HG03025 (cell line): Measurements from ENCODE around the gene THOC2.
"Not testable (repeated sequence)": the region's sequence is repeated elsewhere in the genome, so short reads cannot be mapped to it uniquely, and the experiment has no call there.

ENCODE experiments used
- ATAC-seq: cut with Tn5 transposase; IDR thresholded peaks from one replicate; pipeline ENCODE4 v1.9.1; 2021; ENCODE audit warnings: mild to moderate bottlenecking, moderate library complexity; ENCODE audit not compliant: unreplicated experiment, low FRiP score

THOC2 gene

DNA sequence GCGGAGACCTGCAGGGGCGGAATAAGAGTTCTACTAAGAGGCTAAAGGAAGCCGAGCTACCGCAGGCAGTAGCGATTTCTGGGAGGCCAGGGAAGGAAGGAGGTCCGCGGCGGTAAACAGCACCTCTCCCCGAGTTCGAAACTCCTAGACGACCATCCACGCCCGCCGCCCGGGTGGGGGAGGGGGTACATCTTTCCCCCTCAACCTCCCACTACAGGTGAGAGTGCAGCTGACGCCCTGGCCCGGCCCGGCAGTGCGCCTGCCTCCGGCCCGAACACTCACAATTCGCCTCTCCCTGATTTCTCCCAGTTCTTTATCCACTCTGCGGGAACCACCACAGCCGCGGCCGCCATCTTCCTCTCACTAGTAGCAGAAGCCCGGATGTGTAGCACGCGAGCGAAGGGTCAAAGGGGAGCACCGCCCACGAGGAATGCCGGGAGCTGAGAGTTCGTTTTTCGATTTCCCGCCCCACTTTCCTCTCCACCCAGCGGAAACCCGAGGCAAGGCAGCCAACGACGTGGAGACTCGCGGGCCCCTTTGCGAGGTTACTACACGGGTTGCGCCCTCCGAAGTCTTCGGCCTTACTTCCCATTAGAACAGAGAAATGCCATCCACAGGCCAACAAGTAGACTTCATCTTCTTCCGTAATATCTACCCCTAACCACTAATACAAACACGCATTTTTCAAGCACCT, at the start of gene THOC2:
TSS of gene THOC2 (minus strand) at position 383 of the 694 bp plus-strand sequence. CDS start at position 353, 30 bp downstream.
- peak; percentile 86 for ATAC-seq

GRCh38 chrX:123781786-123782185, 48.9 kb upstream of the THOC2 start:
- not testable (repeated sequence) for ATAC-seq

- ATAC-seq = no peak
Measured at GRCh38 chrX:123779908-123780396, 47.1 kb upstream of the THOC2 start.

GRCh38 chrX:123773258-123773988, 40.6 kb upstream of the THOC2 start:
- no peak for ATAC-seq

GRCh38 chrX:123771449-123772064, 38.7 kb upstream of the THOC2 start:
- no peak for ATAC-seq

DNA sequence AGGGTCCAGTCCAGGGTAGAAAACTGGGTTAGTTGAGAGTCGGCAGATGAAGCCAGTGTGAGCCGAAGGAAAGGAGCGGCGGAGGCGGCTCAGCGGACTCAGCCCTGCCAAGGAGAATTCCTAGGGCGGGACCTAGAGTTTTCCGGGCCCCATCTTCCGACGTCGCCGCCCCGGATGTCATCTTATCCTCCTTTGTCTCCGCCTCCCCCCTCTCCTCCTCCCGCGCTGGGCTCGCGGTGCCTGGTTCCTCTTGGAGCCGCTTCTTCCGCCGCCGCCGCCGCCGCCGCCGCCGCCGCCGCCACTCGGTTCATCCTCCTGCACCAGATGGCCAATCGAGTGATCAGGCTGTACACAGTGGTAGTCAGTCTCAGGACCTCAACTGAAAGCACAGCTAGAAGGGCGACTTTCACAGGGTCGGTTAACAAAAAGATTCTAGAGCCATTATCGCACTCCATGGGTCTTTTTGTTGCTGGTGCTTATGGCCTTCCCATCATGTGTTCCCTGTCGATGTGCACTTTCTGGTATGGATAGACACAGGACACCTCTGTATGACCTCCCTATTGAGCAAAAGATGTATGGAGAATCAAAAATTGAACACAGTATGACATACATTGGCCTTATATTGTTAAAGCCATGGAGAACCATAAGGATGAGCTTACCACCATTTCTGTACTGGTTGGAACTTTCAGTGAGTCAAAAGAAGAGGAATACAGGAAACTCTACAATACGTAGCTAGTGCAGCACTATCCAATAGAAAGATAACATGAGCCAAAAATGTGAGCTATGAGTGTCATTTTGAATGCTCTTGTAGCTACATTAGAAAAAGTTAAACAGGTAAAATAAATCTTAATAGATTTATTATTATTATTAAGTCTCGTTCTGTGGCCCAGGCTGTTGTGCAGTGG, 32.4 kb upstream of the THOC2 start:
- peak; percentile 81 for ATAC-seq

GRCh38 chrX:123759849-123760248, 27.0 kb upstream of the THOC2 start:
- ATAC-seq = not testable (repeated sequence)

- ATAC-seq = not testable (repeated sequence)
Measured at GRCh38 chrX:123757794-123758193, 24.9 kb upstream of the THOC2 start.

DNA sequence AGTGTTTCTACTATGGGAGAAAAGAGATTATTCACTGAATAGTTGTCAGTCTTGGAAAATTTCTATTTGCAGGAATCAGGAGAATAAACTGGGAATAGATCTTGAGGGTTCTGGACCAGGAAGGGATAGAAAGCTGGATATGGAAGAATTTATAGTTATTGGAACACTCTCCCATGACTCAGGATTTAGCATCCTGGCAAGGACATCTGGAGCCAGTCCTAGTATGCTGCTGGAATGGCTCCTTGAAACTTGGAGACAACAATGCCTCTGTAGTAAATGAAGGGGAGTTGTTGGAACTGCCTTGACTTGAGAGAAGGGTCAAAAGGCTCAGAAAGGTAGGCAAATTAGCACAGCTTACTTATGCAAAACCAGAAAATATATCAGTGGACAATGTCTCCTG, 23.5 kb upstream of the THOC2 start:
- ATAC-seq = no peak

- ATAC-seq = no peak
Measured at GRCh38 chrX:123755107-123755506, 22.3 kb upstream of the THOC2 start.

- ATAC-seq = no peak
Measured at GRCh38 chrX:123753656-123754350, 21.0 kb upstream of the THOC2 start.

- ATAC-seq = no peak
Measured at GRCh38 chrX:123749643-123750042, 16.8 kb upstream of the THOC2 start.

- ATAC-seq = no peak
Measured at GRCh38 chrX:123745511-123745910, 12.7 kb upstream of the THOC2 start.

- no peak for ATAC-seq
Measured at GRCh38 chrX:123743312-123743711, 10.5 kb upstream of the THOC2 start.

- ATAC-seq = no peak
Measured at GRCh38 chrX:123742440-123742839, 9.6 kb upstream of the THOC2 start.

- no peak for ATAC-seq
Measured at GRCh38 chrX:123740536-123740935, 7.7 kb upstream of the THOC2 start.

GRCh38 chrX:123740006-123740405, 7.2 kb upstream of the THOC2 start:
- ATAC-seq = no peak

GRCh38 chrX:123739474-123739873, 6.6 kb upstream of the THOC2 start:
- ATAC-seq = no peak

- no peak for ATAC-seq
Measured at GRCh38 chrX:123738378-123738940, 5.6 kb upstream of the THOC2 start.
